Stimulated activated naive CD4-positive, alpha-beta T cell treated with Interleukin-2 at 50 U/mL for 16 hours (primary cell): ENCODE results near the gene NUP50.
A peak's percentile ranks its signal among the peaks of the same experiment; 100 is the strongest.

Experiments
- DNase-seq: peaks from one replicate; lab custom pipeline; 2025; lab: John Stamatoyannopoulos, UW

NUP50 gene

GRCh38 chr22:45208993-45209838 is 45.5 kb downstream of the NUP50 start:
- no peak for DNase-seq

GRCh38 chr22:45210174-45210573 is 46.4 kb downstream of the NUP50 start:
- DNase-seq = no peak

- DNase-seq = no peak
Measured at GRCh38 chr22:45210577-45210976, 46.9 kb downstream of the NUP50 start.

GRCh38 chr22:45210991-45211390 is 47.3 kb downstream of the NUP50 start:
- no peak for DNase-seq

GRCh38 chr22:45211435-45211834 is 47.7 kb downstream of the NUP50 start:
- DNase-seq = no peak

GRCh38 chr22:45211848-45212247 is 48.1 kb downstream of the NUP50 start:
- no peak for DNase-seq

- DNase-seq = no peak
Measured at GRCh38 chr22:45212306-45212709, 48.6 kb downstream of the NUP50 start.

GRCh38 chr22:45212992-45213751 is 49.4 kb downstream of the NUP50 start:
- no peak for DNase-seq

- no peak for DNase-seq
Measured at GRCh38 chr22:45216133-45217003, 52.6 kb downstream of the NUP50 start.

GRCh38 chr22:45217345-45217744 is 53.6 kb downstream of the NUP50 start:
- DNase-seq = no peak

GRCh38 chr22:45217806-45218205 is 54.1 kb downstream of the NUP50 start:
- DNase-seq = no peak

- peak; percentile 46 for DNase-seq
Measured at GRCh38 chr22:45218976-45219375, 55.3 kb downstream of the NUP50 start.

GRCh38 chr22:45221201-45221600 is 57.5 kb downstream of the NUP50 start:
- DNase-seq = no peak

GRCh38 chr22:45223304-45224117 is 59.8 kb downstream of the NUP50 start:
- no peak for DNase-seq

GRCh38 chr22:45224331-45224730 is 60.6 kb downstream of the NUP50 start:
- no peak for DNase-seq

- DNase-seq = no peak
Measured at GRCh38 chr22:45224988-45225731, 61.4 kb downstream of the NUP50 start.

GRCh38 chr22:45225732-45226502 is 62.2 kb downstream of the NUP50 start:
- DNase-seq = no peak

GRCh38 chr22:45226503-45227186 is 62.9 kb downstream of the NUP50 start:
- DNase-seq = no peak
